Measurements from ENCODE around the gene STAB2. TPM values are rescaled to one million over a fixed set of nuclear protein-coding genes. Genes with fewer than 3 reads are reported as not detected.

Gene STAB2
- total and polyA plus RNA-seq, 2 donors (not counting 1 experiment from before 2014, with no cell fraction given) = not detected

DNA sequence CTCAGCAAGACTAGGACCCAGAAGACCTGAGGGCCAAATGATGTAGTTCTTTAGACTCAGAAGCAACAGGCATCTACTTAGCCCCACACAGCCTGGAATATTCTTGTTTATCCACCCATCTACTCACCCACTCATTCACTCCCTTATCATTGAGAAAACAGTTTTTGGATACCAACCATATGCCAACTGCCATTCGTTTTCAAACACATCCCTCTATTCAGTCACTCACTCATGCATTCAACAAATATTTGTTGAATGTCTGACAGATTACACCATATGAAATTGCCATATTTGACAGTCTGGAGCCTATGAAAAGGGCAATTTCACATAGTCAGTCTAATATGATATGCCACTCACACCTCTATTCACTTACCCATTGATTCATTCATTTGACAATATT is 150.8 kb downstream of the STAB2 start:
- no peaks in the 10 kb centered on the region for H3K4me1 Mint-ChIP-seq
- DNase-seq (no peak), ATAC-seq (ENCODE audit: low read depth) (no peak)
- WGBS (ENCODE audit: insufficient coverage) = 80% methylated on average over 1 of the region's 1 CpG
- no peaks in the 10 kb centered on the region for H3K9me3 Mint-ChIP-seq (ENCODE audit: insufficient read depth)
- Histone ChIP-seq H3K4me3 (ENCODE audit: control extremely low read depth in 1 of 5, extremely low read depth in 1 of 5, insufficient read depth in 1 of 5, low read depth in 2 of 5, low read length in 4 of 5) (no peak overlapping the region), H3K4me1 (ENCODE audit: control insufficient read depth in 2 of 2, insufficient read depth in 2 of 2, low read length in 2 of 2) (no peaks in the 10 kb centered on the region), H3K27ac (ENCODE audit: low read length in 2 of 2) (no peak overlapping the region), H3K36me3 (replicated peaks in 1 of 2; ENCODE audit: control extremely low read depth in 1 of 2, control insufficient read depth in 1 of 2, extremely low read depth in 1 of 2, insufficient read depth in 2 of 2, low read length in 1 of 2) (no peaks in the 10 kb centered on the region), H3K9me3 (ENCODE audit: control extremely low read depth in 1 of 3, control insufficient read depth in 2 of 3, insufficient read depth in 1 of 3, low read length in 2 of 3) (peaks cover 0 to under 1% (median 0%) of the 10 kb centered on the region in 3 donors), H3K79me2 (ENCODE audit: control insufficient read depth, insufficient read depth, low read length) (no peaks in the 10 kb centered on the region), H3K27me3 (replicated peaks in 1 of 4; ENCODE audit: control extremely low read depth in 1 of 4, control insufficient read depth in 3 of 4, insufficient read depth in 4 of 4, low read length in 3 of 4) (peaks cover 0 to 2% (median 0%) of the 10 kb centered on the region in 4 experiments), H4K20me1 (ENCODE audit: control insufficient read depth, insufficient read depth, low read length, poor library complexity, severe bottlenecking) (no peaks in the 10 kb centered on the region), H2AFZ (ENCODE audit: insufficient read depth, low read depth, low read length, poor library complexity, severe bottlenecking) (no peak overlapping the region), H3K4me2 (replicated peaks; ENCODE audit: low read depth, low read length, poor library complexity, severe bottlenecking) (no peak overlapping the region), H3K9ac (ENCODE audit: low read length) (no peak overlapping the region)
- H3K27me3 Mint-ChIP-seq = peaks cover 19% of the 10 kb centered on the region
- POLR2A ChIA-PET = no interaction called here
- H3K4me3 Mint-ChIP-seq = no peak overlapping the region
- no peak overlapping the region for H3K27ac Mint-ChIP-seq
- CTCF ChIA-PET = no interaction called here
- no peak for TF ChIP-seq EZH2 (IDR thresholded peaks at IDR 0.05; ENCODE audit: borderline replicate concordance, insufficient read depth, low read depth, low read length, poor library complexity, severe bottlenecking)
- TF ChIP-seq, protein P1, sequence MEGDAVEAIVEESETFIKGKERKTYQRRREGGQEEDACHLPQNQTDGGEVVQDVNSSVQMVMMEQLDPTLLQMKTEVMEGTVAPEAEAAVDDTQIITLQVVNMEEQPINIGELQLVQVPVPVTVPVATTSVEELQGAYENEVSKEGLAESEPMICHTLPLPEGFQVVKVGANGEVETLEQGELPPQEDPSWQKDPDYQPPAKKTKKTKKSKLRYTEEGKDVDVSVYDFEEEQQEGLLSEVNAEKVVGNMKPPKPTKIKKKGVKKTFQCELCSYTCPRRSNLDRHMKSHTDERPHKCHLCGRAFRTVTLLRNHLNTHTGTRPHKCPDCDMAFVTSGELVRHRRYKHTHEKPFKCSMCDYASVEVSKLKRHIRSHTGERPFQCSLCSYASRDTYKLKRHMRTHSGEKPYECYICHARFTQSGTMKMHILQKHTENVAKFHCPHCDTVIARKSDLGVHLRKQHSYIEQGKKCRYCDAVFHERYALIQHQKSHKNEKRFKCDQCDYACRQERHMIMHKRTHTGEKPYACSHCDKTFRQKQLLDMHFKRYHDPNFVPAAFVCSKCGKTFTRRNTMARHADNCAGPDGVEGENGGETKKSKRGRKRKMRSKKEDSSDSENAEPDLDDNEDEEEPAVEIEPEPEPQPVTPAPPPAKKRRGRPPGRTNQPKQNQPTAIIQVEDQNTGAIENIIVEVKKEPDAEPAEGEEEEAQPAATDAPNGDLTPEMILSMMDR (IDR thresholded peaks at IDR 0.05) = no peak
- intact Hi-C loops (cut with micrococcal nuclease) = no loop called here

DNA sequence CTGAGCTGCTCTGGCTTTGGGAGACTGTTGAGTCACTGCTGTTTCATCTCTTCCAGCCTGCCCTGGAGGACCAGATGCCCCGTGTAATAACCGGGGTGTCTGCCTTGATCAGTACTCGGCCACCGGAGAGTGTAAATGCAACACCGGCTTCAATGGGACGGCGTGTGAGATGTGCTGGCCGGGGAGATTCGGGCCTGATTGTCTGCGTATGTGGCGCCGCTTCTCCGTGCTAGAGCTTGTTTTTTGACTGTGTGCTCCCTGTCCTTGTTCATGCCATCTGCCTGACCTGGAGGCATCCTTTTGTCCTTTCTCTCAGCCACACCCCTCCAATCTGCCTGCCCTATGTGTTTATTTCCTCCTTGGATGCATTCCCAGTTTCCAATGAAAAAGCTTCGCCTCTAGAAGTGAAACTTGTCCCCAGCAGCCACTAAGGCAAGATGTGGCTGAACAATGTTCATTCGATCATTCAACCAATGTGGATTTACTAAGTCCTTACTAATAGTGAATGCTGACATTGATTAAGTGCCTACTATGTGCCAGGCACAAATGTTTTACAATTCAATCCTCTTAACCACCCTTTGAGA is 155.4 kb downstream of the STAB2 start:
- 91% methylated on average over 14 of the region's 15 CpGs for WGBS (ENCODE audit: insufficient coverage)
- intact Hi-C loops (cut with micrococcal nuclease) = no loop called here
- Mint-ChIP-seq H3K4me3 (no peak overlapping the region), H3K27ac (no peak overlapping the region), H3K9me3 (ENCODE audit: insufficient read depth) (no peaks in the 10 kb centered on the region), H3K4me1 (no peaks in the 10 kb centered on the region), H3K27me3 (peaks cover 12% of the 10 kb centered on the region)
- no peaks in the 10 kb centered on the region for H3K79me2 ChIP-seq (ENCODE audit: control insufficient read depth, insufficient read depth, low read length)
- no peaks in the 10 kb centered on the region for H4K20me1 ChIP-seq (ENCODE audit: control insufficient read depth, insufficient read depth, low read length, poor library complexity, severe bottlenecking)
- ATAC-seq (ENCODE audit: low read depth) (no peak), DNase-seq (no peak)
- no peak overlapping the region for H2AFZ ChIP-seq (ENCODE audit: insufficient read depth, low read depth, low read length, poor library complexity, severe bottlenecking)
- no peaks in the 10 kb centered on the region for H3K36me3 ChIP-seq (replicated peaks in 1 of 2; ENCODE audit: control extremely low read depth in 1 of 2, control insufficient read depth in 1 of 2, extremely low read depth in 1 of 2, insufficient read depth in 2 of 2, low read length in 1 of 2)
- H3K27me3 ChIP-seq (replicated peaks in 1 of 4; ENCODE audit: control extremely low read depth in 1 of 4, control insufficient read depth in 3 of 4, insufficient read depth in 4 of 4, low read length in 3 of 4) = no peaks in the 10 kb centered on the region
- no peak overlapping the region for H3K9ac ChIP-seq (ENCODE audit: low read length)
- H3K27ac ChIP-seq (ENCODE audit: low read length in 2 of 2) = no peak overlapping the region
- no peak overlapping the region for H3K4me3 ChIP-seq (ENCODE audit: control extremely low read depth in 1 of 5, extremely low read depth in 1 of 5, insufficient read depth in 1 of 5, low read depth in 2 of 5, low read length in 4 of 5)
- no peaks in the 10 kb centered on the region for H3K9me3 ChIP-seq (ENCODE audit: control extremely low read depth in 1 of 3, control insufficient read depth in 2 of 3, insufficient read depth in 1 of 3, low read length in 2 of 3)
- CTCF ChIA-PET = no interaction called here
- TF ChIP-seq, protein P1 (IDR thresholded peaks at IDR 0.05) = no peak
- no peak for TF ChIP-seq EZH2 (IDR thresholded peaks at IDR 0.05; ENCODE audit: borderline replicate concordance, insufficient read depth, low read depth, low read length, poor library complexity, severe bottlenecking)
- H3K4me1 ChIP-seq (ENCODE audit: control insufficient read depth in 2 of 2, insufficient read depth in 2 of 2, low read length in 2 of 2) = no peaks in the 10 kb centered on the region
- POLR2A ChIA-PET = no interaction called here
- H3K4me2 ChIP-seq (replicated peaks; ENCODE audit: low read depth, low read length, poor library complexity, severe bottlenecking) = no peak overlapping the region
